IMR-90 (cell line): ENCODE data around the gene NKAIN4. TPM values are rescaled to one million over a fixed set of nuclear protein-coding genes. Genes with fewer than 3 reads are reported as not detected.

Source experiments
- ATAC-seq: fragments of 200-7000 bp; cut with Tn5 transposase; 2 replicates; pipeline ENCODE4 v1.9.1; 2020; ENCODE audit warnings: low read depth, mild to moderate bottlenecking, moderate library complexity
- BruUV-seq: library from RNA; stranded (reverse); fragments of 400-500 nt; replicated peaks from 2 replicates; lab custom pipeline; 2021; lab: Mats Ljungman, UMichigan
- CTCF ChIA-PET: fragments of 300-600 bp; formaldehyde crosslinking; extraction: SDS; loops from one replicate; lab custom pipeline; 2021; ENCODE audit warnings: antibody characterized with exemption; lab: Yijun Ruan, JAX
- POLR2A ChIA-PET: fragments of 300-600 bp; sonication (Branson Sonifier 250); formaldehyde crosslinking; loops from one replicate; lab custom pipeline; 2022; ENCODE audit warnings: antibody characterized with exemption; ENCODE audit not compliant: unreplicated experiment; lab: Charles Lee
- DNase-seq: peaks from one replicate; pipeline ENCODE4 v3.0.0; 2013
- H2AFZ ChIP-seq: replicated peaks from 2 replicates; pipeline ENCODE3; 2013; ENCODE audit warnings: low read length, mild to moderate bottlenecking; ENCODE audit not compliant: poor library complexity
- H2AK5ac ChIP-seq: 2 replicates; pipeline ENCODE4 v1.6.1; 2013; ENCODE audit warnings: low read depth, low read length, inconsistent platforms
- H2AK9ac ChIP-seq: replicated peaks from 2 replicates; pipeline ENCODE3; 2013; ENCODE audit warnings: mild to moderate bottlenecking, low read depth, low read length, moderate library complexity; ENCODE audit not compliant: poor library complexity
- H2BK120ac ChIP-seq: 2 replicates; pipeline ENCODE4 v1.6.1; 2013; ENCODE audit warnings: low read depth, low read length, inconsistent platforms
- H2BK15ac ChIP-seq: 3 replicates; pipeline ENCODE4 v1.6.1; 2013; ENCODE audit warnings: low read depth, low read length, inconsistent platforms
- H2BK20ac ChIP-seq: 2 replicates; pipeline ENCODE4 v1.6.1; 2013; ENCODE audit warnings: low read depth, mild to moderate bottlenecking, inconsistent platforms, low read length, moderate library complexity
- H2BK5ac ChIP-seq: 2 replicates; pipeline ENCODE4 v1.6.1; 2013; ENCODE audit warnings: mild to moderate bottlenecking, low read depth, low read length, inconsistent platforms; ENCODE audit not compliant: poor library complexity, severe bottlenecking
- H3K14ac ChIP-seq: replicated peaks from 2 replicates; pipeline ENCODE4 v1.6.1; 2013; ENCODE audit warnings: low read depth, low read length, inconsistent platforms
- H3K18ac ChIP-seq: 2 replicates; pipeline ENCODE4 v1.6.1; 2013; ENCODE audit warnings: low read depth, low read length, control low read depth
- H3K23ac ChIP-seq: 2 replicates; pipeline ENCODE4 v1.6.1; 2013; ENCODE audit warnings: low read depth, low read length, inconsistent platforms
- H3K27ac ChIP-seq: 2 replicates; pipeline ENCODE4 v1.5.1; 2013; ENCODE audit warnings: mild to moderate bottlenecking, control low read depth, low read length; ENCODE audit not compliant: insufficient read depth
- H3K27me3 ChIP-seq: 2 replicates; pipeline ENCODE4 v1.6.1; 2013; ENCODE audit warnings: low read length; ENCODE audit not compliant: control insufficient read depth, insufficient read depth
- H3K36me3 ChIP-seq: 2 replicates; pipeline ENCODE4 v1.6.1; 2013; ENCODE audit warnings: low read length, mixed read lengths; ENCODE audit not compliant: control insufficient read depth, insufficient read depth
- H3K4ac ChIP-seq: 2 replicates; pipeline ENCODE4 v1.6.1; 2013; ENCODE audit warnings: low read depth, low read length, inconsistent platforms
- H3K4me1 ChIP-seq: 2 replicates; pipeline ENCODE4 v1.6.1; 2013; ENCODE audit warnings: low read length, mixed read lengths; ENCODE audit not compliant: control insufficient read depth, insufficient read depth
- H3K4me2 ChIP-seq: 2 replicates; pipeline ENCODE4 v1.6.1; 2013; ENCODE audit warnings: low read depth, mild to moderate bottlenecking, control low read depth, low read length, moderate library complexity
- H3K4me3 ChIP-seq: 2 replicates; pipeline ENCODE4 v1.5.1; 2013; ENCODE audit warnings: low read depth, mild to moderate bottlenecking, control low read depth, low read length, moderate library complexity; ENCODE audit not compliant: insufficient read depth
- H3K56ac ChIP-seq: 2 replicates; pipeline ENCODE4 v1.6.1; 2013; ENCODE audit warnings: low read length, inconsistent platforms; ENCODE audit not compliant: insufficient read depth; ENCODE audit errors: extremely low read depth
- H3K79me1 ChIP-seq, 2 experiments: 2 replicates each; pipeline ENCODE4 v1.6.1; 2013; ENCODE audit warnings: low read length in 2 of 2, inconsistent platforms in 1 of 2, low read depth in 1 of 2
- H3K9ac ChIP-seq: 2 replicates; pipeline ENCODE4 v1.6.1; 2013; ENCODE audit warnings: low read depth, low read length, control low read depth
- H3K9me1 ChIP-seq: 2 replicates; pipeline ENCODE4 v1.6.1; 2013; ENCODE audit warnings: low read length, inconsistent platforms; ENCODE audit not compliant: insufficient read depth
- H3K9me3 ChIP-seq: 2 replicates; pipeline ENCODE4 v1.6.1; 2013; ENCODE audit warnings: low read length; ENCODE audit not compliant: control insufficient read depth, insufficient read depth
- H4K20me1 ChIP-seq: 2 replicates; pipeline ENCODE4 v1.6.1; 2013; ENCODE audit warnings: low read length, inconsistent platforms; ENCODE audit not compliant: insufficient read depth
- H4K5ac ChIP-seq: 2 replicates; pipeline ENCODE4 v1.6.1; 2013; ENCODE audit warnings: mild to moderate bottlenecking, low read depth, low read length, control low read depth
- H4K8ac ChIP-seq, 2 experiments: 2 replicates each; pipeline ENCODE4 v1.6.1; 2013; ENCODE audit warnings: low read depth in 2 of 2, low read length in 2 of 2, control low read depth in 1 of 2, inconsistent platforms in 1 of 2
- H4K91ac ChIP-seq: 2 replicates; pipeline ENCODE4 v1.6.1; 2013; ENCODE audit warnings: low read depth, low read length, inconsistent platforms; ENCODE audit not compliant: insufficient read depth
- BHLHE40 ChIP-seq: fragments of 150-350 bp; IDR thresholded peaks from 2 replicates; pipeline ENCODE4 v1.6.1; 2016; ENCODE audit warnings: mild to moderate bottlenecking, low read depth, low read length
- NFE2L2 ChIP-seq: fragments of 150-350 bp; IDR thresholded peaks from 2 replicates; pipeline ENCODE4 v1.6.1; 2016; ENCODE audit warnings: low read depth, mild to moderate bottlenecking, low read length
- WGBS, 2 experiments: methylation state at CpG; one replicate each; pipeline versions ENCODE4 v1.1.5 to v1.1.7; 2013; ENCODE audit warnings: missing lambda C conversion rate in 2 of 2; ENCODE audit not compliant: insufficient read length in 1 of 2; ENCODE audit errors: extremely low coverage in 2 of 2; 5-methylcytosine and 5-hydroxymethylcytosine counted together
- dilution Hi-C: fragments of 300-500 bp; cut with HindIII; formaldehyde crosslinking; loops from one replicate; pipeline ENCODE4 v1.14.3; 2018; ENCODE audit warnings: low sequenced_read_pairs; ENCODE audit not compliant: unreplicated experiment
- in situ Hi-C: fragments of 300-500 bp; cut with MboI; formaldehyde crosslinking; loops from 3 replicates; pipeline ENCODE4 v1.14.3; 2019; ENCODE audit warnings: low sequenced_read_pairs, inconsistent platforms, mixed read lengths
- intact Hi-C: fragments of 100-400 bp; cut with micrococcal nuclease; formaldehyde crosslinking; loops from 2 replicates; pipeline ENCODE4 v1.10.0; 2022
- polyA plus RNA-seq, 3 experiments: library from polyadenylated mRNA; depleted of rRNA; stranded (reverse); fragments of >200 nt; gene quantifications; 2 replicates each; pipeline ENCODE4 v1.2.3, GENCODE V29; 2012; ENCODE audit warnings: low replicate concordance in 1 of 3
- total RNA-seq: library from RNA; depleted of rRNA; stranded (reverse); fragments of >200 nt; gene quantifications from 2 replicates; pipeline ENCODE4 v1.2.3, GENCODE V29; 2012

NKAIN4 gene
- total and polyA plus RNA-seq, 2 of the 4 experiments (the other 2 are of a cell fraction): not detected

GRCh38 chr20:63204362-63204761 is 49.9 kb downstream of the NKAIN4 start:
- WGBS, 2 experiments: 75% methylated on average over 1 of the region's 5 CpGs; no CpG with 5 or more reads in 1 of the 2 experiments
- no peak overlapping the region for H3K56ac ChIP-seq
- no peak overlapping the region for H3K18ac ChIP-seq
- ChIA-PET POLR2A (no interaction called here), CTCF (no interaction called here)
- H3K14ac ChIP-seq: no peak overlapping the region
- no peak overlapping the region for H3K4ac ChIP-seq
- no peak overlapping the region for H2BK5ac ChIP-seq
- dilution Hi-C loops: no loop called here
- no peak overlapping the region for H3K4me3 ChIP-seq
- H3K9me3 ChIP-seq: no peaks in the 10 kb centered on the region
- no peak overlapping the region for H3K4me2 ChIP-seq
- no peak overlapping the region for H2AK9ac ChIP-seq
- H2BK15ac ChIP-seq: no peak overlapping the region
- H2AFZ ChIP-seq: no peak overlapping the region
- H3K27me3 ChIP-seq: no peaks in the 10 kb centered on the region
- TF ChIP-seq BHLHE40 (no peak), NFE2L2 (no peak)
- no peak overlapping the region for H4K8ac ChIP-seq
- no peak overlapping the region for H2BK20ac ChIP-seq
- no peak for DNase-seq
- no peak overlapping the region for H3K23ac ChIP-seq
- no peak overlapping the region for H2BK120ac ChIP-seq
- H4K20me1 ChIP-seq: peaks cover 94% of the 10 kb centered on the region
- no peaks in the 10 kb centered on the region; the same call in 1 of the 2 replicates for H3K4me1 ChIP-seq
- no peak overlapping the region for H2AK5ac ChIP-seq
- no peak overlapping the region for H4K5ac ChIP-seq
- peaks cover 61% of the 10 kb centered on the region for H3K36me3 ChIP-seq
- no peak for ATAC-seq
- no peak overlapping the region for H4K91ac ChIP-seq
- intact Hi-C loops: no loop called here
- no peak overlapping the region for H3K9ac ChIP-seq
- H3K27ac ChIP-seq: no peak overlapping the region
- H3K79me1 ChIP-seq: peaks cover 23 to 80% of the 10 kb centered on the region in 2 experiments
- no TSS peak for BruUV-seq
- in situ Hi-C loops: no loop called here
- H3K9me1 ChIP-seq: no peaks in the 10 kb centered on the region; the same call in 1 of the 2 replicates
